ENCODE results near the gene KLK3. TPM values are rescaled to one million over a fixed set of nuclear protein-coding genes. Genes with fewer than 3 reads are reported as not detected.

KLK3 gene
- total RNA-seq, 2 donors from 2014 or later: not detected

- H3K9me3 Mint-ChIP-seq: no peaks in the 10 kb centered on the region
- peaks cover 61% of the 10 kb centered on the region for H3K27me3 Mint-ChIP-seq
- ATAC-seq (replicated peaks): no peak
- H3K36me3 Mint-ChIP-seq (ENCODE audit: low read depth): no peaks in the 10 kb centered on the region
- H3K4me1 Mint-ChIP-seq: peaks cover 14% of the 10 kb centered on the region
- no peak overlapping the region for H3K4me3 Mint-ChIP-seq
- H3K27ac Mint-ChIP-seq: no peak overlapping the region
These were observed 32.0 kb upstream of the KLK3 start for GRCh38 chr19:50822661-50823208.

GRCh38 chr19:50823389-50824042 lies 31.2 kb upstream of the KLK3 start, which contains the start of gene KLK1:
KLK1 (minus strand) TSS chr19:50823787; CDS start chr19:50823748, 39 bp downstream.
- no peak within 1 kb of the TSS for H3K27ac Mint-ChIP-seq
- H3K27me3 Mint-ChIP-seq: peaks cover 64% of the 10 kb centered on the region
- ATAC-seq (replicated peaks): no peak

GRCh38 chr19:50826492-50827240 lies 28.0 kb upstream of the KLK3 start:
- Mint-ChIP-seq H3K4me3 (no peak overlapping the region), H3K27me3 (peaks cover 44% of the 10 kb centered on the region), H3K27ac (no peak overlapping the region), H3K36me3 (ENCODE audit: low read depth) (no peaks in the 10 kb centered on the region), H3K4me1 (no peaks in the 10 kb centered on the region), H3K9me3 (no peaks in the 10 kb centered on the region)
- no peak for ATAC-seq (replicated peaks)

More at GRCh38 chr19:50823389-50824042, 31.2 kb upstream of the KLK3 start, which contains the start of gene KLK1:
- no peak within 1 kb of the TSS for H3K4me3 Mint-ChIP-seq
- peaks cover 14% of the 10 kb centered on the region for H3K4me1 Mint-ChIP-seq
- H3K36me3 Mint-ChIP-seq (ENCODE audit: low read depth): no peaks in the 10 kb centered on the region
- no peaks in the 10 kb centered on the region for H3K9me3 Mint-ChIP-seq

- Mint-ChIP-seq H3K4me3 (no peak overlapping the region), H3K4me1 (no peaks in the 10 kb centered on the region), H3K36me3 (ENCODE audit: low read depth) (no peaks in the 10 kb centered on the region), H3K9me3 (no peaks in the 10 kb centered on the region), H3K27me3 (peaks cover 35% of the 10 kb centered on the region), H3K27ac (no peak overlapping the region)
- ATAC-seq (replicated peaks): no peak
These were observed 27.2 kb upstream of the KLK3 start for GRCh38 chr19:50827476-50827875.

GRCh38 chr19:50829801-50830200 lies 24.9 kb upstream of the KLK3 start:
- no peak for ATAC-seq (replicated peaks)
- Mint-ChIP-seq H3K9me3 (no peaks in the 10 kb centered on the region), H3K36me3 (ENCODE audit: low read depth) (no peaks in the 10 kb centered on the region), H3K27ac (no peak overlapping the region), H3K4me3 (no peak overlapping the region), H3K4me1 (no peaks in the 10 kb centered on the region), H3K27me3 (peaks cover 42% of the 10 kb centered on the region)

- Mint-ChIP-seq H3K27ac (no peak overlapping the region), H3K4me1 (no peaks in the 10 kb centered on the region), H3K36me3 (ENCODE audit: low read depth) (no peaks in the 10 kb centered on the region), H3K4me3 (no peak overlapping the region), H3K9me3 (no peaks in the 10 kb centered on the region), H3K27me3 (peaks cover 45% of the 10 kb centered on the region)
- no peak for ATAC-seq (replicated peaks)
These were observed 24.3 kb upstream of the KLK3 start for GRCh38 chr19:50830266-50831025.

GRCh38 chr19:50831026-50831396 lies 23.7 kb upstream of the KLK3 start:
- peaks cover 43% of the 10 kb centered on the region for H3K27me3 Mint-ChIP-seq

GRCh38 chr19:50832666-50833065 lies 22.0 kb upstream of the KLK3 start:
- peaks cover 44% of the 10 kb centered on the region for H3K27me3 Mint-ChIP-seq
- H3K9me3 Mint-ChIP-seq: no peaks in the 10 kb centered on the region
- no peak overlapping the region for H3K4me3 Mint-ChIP-seq
- ATAC-seq (replicated peaks): no peak
- no peaks in the 10 kb centered on the region for H3K4me1 Mint-ChIP-seq
- H3K27ac Mint-ChIP-seq: no peak overlapping the region
- H3K36me3 Mint-ChIP-seq (ENCODE audit: low read depth): no peaks in the 10 kb centered on the region

More at GRCh38 chr19:50831026-50831396, 23.7 kb upstream of the KLK3 start:
- Mint-ChIP-seq H3K4me1 (no peaks in the 10 kb centered on the region), H3K27ac (no peak overlapping the region), H3K36me3 (ENCODE audit: low read depth) (no peaks in the 10 kb centered on the region), H3K4me3 (no peak overlapping the region), H3K9me3 (no peaks in the 10 kb centered on the region)
- no peak for ATAC-seq (replicated peaks)

GRCh38 chr19:50833117-50833801 lies 21.5 kb upstream of the KLK3 start, which contains the start of gene KLK15:
KLK15 (minus strand) TSS chr19:50833574; CDS start chr19:50831492, 2,082 bp downstream.
- no peak within 1 kb of the TSS for H3K27ac Mint-ChIP-seq
- no peaks in the 10 kb centered on the region for H3K4me1 Mint-ChIP-seq
- no peak within 1 kb of the TSS for H3K4me3 Mint-ChIP-seq
- no peaks in the 10 kb centered on the region for H3K36me3 Mint-ChIP-seq (ENCODE audit: low read depth)
- peaks cover 44% of the 10 kb centered on the region for H3K27me3 Mint-ChIP-seq
- H3K9me3 Mint-ChIP-seq: no peaks in the 10 kb centered on the region
- no peak for ATAC-seq (replicated peaks)

- Mint-ChIP-seq H3K9me3 (no peaks in the 10 kb centered on the region), H3K36me3 (ENCODE audit: low read depth) (no peaks in the 10 kb centered on the region), H3K4me1 (no peaks in the 10 kb centered on the region), H3K4me3 (no peak overlapping the region), H3K27me3 (peaks cover 45% of the 10 kb centered on the region), H3K27ac (no peak overlapping the region)
- ATAC-seq (replicated peaks): no peak
These were observed 20.9 kb upstream of the KLK3 start for GRCh38 chr19:50833802-50834167.

GRCh38 chr19:50835103-50835784 lies 19.5 kb upstream of the KLK3 start:
- Mint-ChIP-seq H3K4me3 (peak overlapping the region; percentile 78), H3K27me3 (peaks cover 40% of the 10 kb centered on the region), H3K9me3 (no peaks in the 10 kb centered on the region), H3K36me3 (ENCODE audit: low read depth) (no peaks in the 10 kb centered on the region), H3K27ac (no peak overlapping the region), H3K4me1 (no peaks in the 10 kb centered on the region)
- ATAC-seq (replicated peaks): peak; percentile 10

- H3K4me1 Mint-ChIP-seq: no peaks in the 10 kb centered on the region
- H3K36me3 Mint-ChIP-seq (ENCODE audit: low read depth): no peaks in the 10 kb centered on the region
- peak; percentile 97 for ATAC-seq (replicated peaks)
- no peaks in the 10 kb centered on the region for H3K9me3 Mint-ChIP-seq
- peak overlapping the region; percentile 78 for H3K4me3 Mint-ChIP-seq
- H3K27me3 Mint-ChIP-seq: peaks cover 39% of the 10 kb centered on the region
- no peak overlapping the region for H3K27ac Mint-ChIP-seq
These were observed 18.8 kb upstream of the KLK3 start for GRCh38 chr19:50835785-50836542.
